Measurements from ENCODE around the gene USP36. TPM values are rescaled to one million over a fixed set of nuclear protein-coding genes. Genes with fewer than 3 reads are reported as not detected.

Gene USP36
- total RNA-seq, 1 experiment from 2014 or later = 113 TPM

GRCh38 chr17:78876094-78876597 is 35.5 kb upstream of the USP36 start:
- intact Hi-C loops (cut with micrococcal nuclease; ENCODE audit: unreplicated experiment) (no loop called here), in situ Hi-C loops (cut with HindIII; ENCODE audit: low pct_unique_long_range_greater_than_20kb, low sequenced_read_pairs) (no loop called here)
- no peak overlapping the region for H3K27ac ChIP-seq (ENCODE audit: low read length)
- CTCF ChIA-PET = interaction anchor here (0.6 to 0.7 kb wide), 2 partner anchors 24 to 963 kb away, joined by 3 to 4 read pairs; partner anchors contain the start of gene CBX4
- H3K4me1 ChIP-seq (ENCODE audit: control insufficient read depth, insufficient read depth, low read length) = no peaks in the 10 kb centered on the region; the same call in 1 of the 2 replicates
- no TSS peak for BruUV-seq (replicated peaks)
- DNase-seq (ENCODE audit: low read depth, low spot score) (no peak), ATAC-seq (no peak)
- no peak overlapping the region for H3K4me3 ChIP-seq (ENCODE audit: low read depth in 2 of 2, low read length in 2 of 2)
- no peaks in the 10 kb centered on the region for H3K36me3 ChIP-seq (ENCODE audit: control insufficient read depth, insufficient read depth, low read length)
- H3K27me3 ChIP-seq (ENCODE audit: control insufficient read depth, insufficient read depth, low read length) = no peaks in the 10 kb centered on the region
- H3K9me3 ChIP-seq (ENCODE audit: control insufficient read depth, insufficient read depth, low read depth, low read length) = no peaks in the 10 kb centered on the region
- POLR2A ChIA-PET = no interaction called here
- TF ChIP-seq TCF7L2 (IDR thresholded peaks at IDR 0.05; ENCODE audit: low read depth, low read length) (no peak), CTCF (IDR thresholded peaks at IDR 0.05) (no peak), POLR2AphosphoS5 (IDR thresholded peaks at IDR 0.05; ENCODE audit: low read depth, low read length) (no peak), REST (IDR thresholded peaks at IDR 0.05; ENCODE audit: insufficient read depth in 1 of 2, low read depth in 2 of 2, low read length in 1 of 2) (no peak), SIN3A (IDR thresholded peaks at IDR 0.05; ENCODE audit: borderline replicate concordance, insufficient read depth, low read depth, low read length) (no peak)

GRCh38 chr17:78875363-78876093 is 34.9 kb upstream of the USP36 start:
- POLR2A ChIA-PET = no interaction called here
- ATAC-seq (no peak; the same call in 1 of the 2 replicates), DNase-seq (ENCODE audit: low read depth, low spot score) (no peak)
- Histone ChIP-seq H3K27ac (ENCODE audit: low read length) (no peak overlapping the region), H3K4me1 (ENCODE audit: control insufficient read depth, insufficient read depth, low read length) (no peaks in the 10 kb centered on the region; the same call in 1 of the 2 replicates), H3K9me3 (ENCODE audit: control insufficient read depth, insufficient read depth, low read depth, low read length) (no peaks in the 10 kb centered on the region), H3K4me3 (ENCODE audit: low read depth in 2 of 2, low read length in 2 of 2) (no peak overlapping the region), H3K27me3 (ENCODE audit: control insufficient read depth, insufficient read depth, low read length) (no peaks in the 10 kb centered on the region), H3K36me3 (ENCODE audit: control insufficient read depth, insufficient read depth, low read length) (no peaks in the 10 kb centered on the region)
- BruUV-seq (replicated peaks) = no TSS peak
- intact Hi-C loops (cut with micrococcal nuclease; ENCODE audit: unreplicated experiment) = no loop called here
- TF ChIP-seq REST (IDR thresholded peaks at IDR 0.05; ENCODE audit: insufficient read depth in 1 of 2, low read depth in 2 of 2, low read length in 1 of 2) (no peak), POLR2AphosphoS5 (IDR thresholded peaks at IDR 0.05; ENCODE audit: low read depth, low read length) (no peak), TCF7L2 (IDR thresholded peaks at IDR 0.05; ENCODE audit: low read depth, low read length) (no peak), SIN3A (IDR thresholded peaks at IDR 0.05; ENCODE audit: borderline replicate concordance, insufficient read depth, low read depth, low read length) (no peak)
- CTCF ChIA-PET = interaction anchor here (0.6 to 0.7 kb wide), 2 partner anchors 23 to 964 kb away, joined by 3 to 4 read pairs; partner anchors contain the start of gene CBX4
- in situ Hi-C loops (cut with HindIII; ENCODE audit: low pct_unique_long_range_greater_than_20kb, low sequenced_read_pairs) = no loop called here
